Transverse colon (tissue), 4 donors: ENCODE measurements around the gene HEATR5B.
"Not testable (repeated sequence)": the region's sequence is repeated elsewhere in the genome, so short reads cannot be mapped to it uniquely, and the experiment has no call there.

ENCODE experiments used
- EP300 ChIP-seq: sonication (generic); formaldehyde crosslinking; IDR thresholded peaks from one replicate; pipeline ENCODE4 v1.6.1; 2017; ENCODE audit warnings: antibody characterized with exemption, low read depth
- POLR2A ChIP-seq: fragments of 450-650 bp; IDR thresholded peaks from one replicate; pipeline ENCODE4 v1.6.1; 2016; ENCODE audit warnings: antibody characterized with exemption, mild to moderate bottlenecking, moderate library complexity
- POLR2AphosphoS5 ChIP-seq, 3 donors: sonication (generic); formaldehyde crosslinking; IDR thresholded peaks; one replicate each; pipeline ENCODE4 v1.6.1; 2016; ENCODE audit warnings: antibody characterized with exemption in 3 of 3
- TF ChIP-seq, protein P1 (sequence below), 5 experiments: fragments of 200-600 bp in 3 of 5; fragments of 450-650 bp in 2 of 5; sonication (generic) in 3 of 5; IDR thresholded peaks; 1 replicate in 2 of 5; 2 replicates in 3 of 5; pipeline ENCODE4 v1.5.1; 2016 to 2017; ENCODE audit warnings: antibody characterized with exemption in 5 of 5, inconsistent platforms in 3 of 5, mild to moderate bottlenecking in 2 of 5, moderate library complexity in 1 of 5

GRCh38 chr2:36979007-36979406, 105.2 kb downstream of the HEATR5B start:
- TF ChIP-seq, protein P1, sequence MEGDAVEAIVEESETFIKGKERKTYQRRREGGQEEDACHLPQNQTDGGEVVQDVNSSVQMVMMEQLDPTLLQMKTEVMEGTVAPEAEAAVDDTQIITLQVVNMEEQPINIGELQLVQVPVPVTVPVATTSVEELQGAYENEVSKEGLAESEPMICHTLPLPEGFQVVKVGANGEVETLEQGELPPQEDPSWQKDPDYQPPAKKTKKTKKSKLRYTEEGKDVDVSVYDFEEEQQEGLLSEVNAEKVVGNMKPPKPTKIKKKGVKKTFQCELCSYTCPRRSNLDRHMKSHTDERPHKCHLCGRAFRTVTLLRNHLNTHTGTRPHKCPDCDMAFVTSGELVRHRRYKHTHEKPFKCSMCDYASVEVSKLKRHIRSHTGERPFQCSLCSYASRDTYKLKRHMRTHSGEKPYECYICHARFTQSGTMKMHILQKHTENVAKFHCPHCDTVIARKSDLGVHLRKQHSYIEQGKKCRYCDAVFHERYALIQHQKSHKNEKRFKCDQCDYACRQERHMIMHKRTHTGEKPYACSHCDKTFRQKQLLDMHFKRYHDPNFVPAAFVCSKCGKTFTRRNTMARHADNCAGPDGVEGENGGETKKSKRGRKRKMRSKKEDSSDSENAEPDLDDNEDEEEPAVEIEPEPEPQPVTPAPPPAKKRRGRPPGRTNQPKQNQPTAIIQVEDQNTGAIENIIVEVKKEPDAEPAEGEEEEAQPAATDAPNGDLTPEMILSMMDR (IDR thresholded peaks at IDR 0.05) = not testable (repeated sequence)
- not testable (repeated sequence) for TF ChIP-seq EP300; POLR2A; POLR2AphosphoS5 (IDR thresholded peaks at IDR 0.05)
